Testis (tissue), 3 donors: Measurements from ENCODE around the gene GANC. TPM values are rescaled to one million over a fixed set of nuclear protein-coding genes. Genes with fewer than 3 reads are reported as not detected.

Experiments used
- DNase-seq: peaks from one replicate; pipeline ENCODE4 v3.0.0-alpha.2; 2019
- H3K27ac ChIP-seq, 2 donors: fragments of 200-600 bp; sonication (generic); one replicate each; pipeline ENCODE4 v1.5.1; 2019
- H3K27me3 ChIP-seq: fragments of 200-600 bp; sonication (generic); one replicate; pipeline ENCODE4 v1.5.1; 2019
- H3K36me3 ChIP-seq: fragments of 200-600 bp; sonication (generic); one replicate; pipeline ENCODE4 v1.5.1; 2017; ENCODE audit warnings: low read depth; ENCODE audit errors: missing control alignments
- H3K4me1 ChIP-seq: fragments of 200-600 bp; sonication (generic); one replicate; pipeline ENCODE4 v1.5.1; 2019
- H3K4me3 ChIP-seq, 2 donors: fragments of 200-600 bp; sonication (generic); one replicate each; pipeline ENCODE4 v1.5.1; 2017 to 2019
- H3K9me3 ChIP-seq: fragments of 200-600 bp; sonication (generic); one replicate; pipeline ENCODE4 v1.5.1; 2017
- CTCF ChIP-seq, 3 experiments: fragments of 450-650 bp in 2 of 3; fragments of 200-600 bp in 1 of 3; sonication (generic) in 1 of 3; IDR thresholded peaks; one replicate each; pipeline ENCODE4 v1.5.1; 2016 to 2019; ENCODE audit warnings: antibody characterized with exemption in 3 of 3, mild to moderate bottlenecking in 2 of 3, moderate library complexity in 1 of 3
- POLR2A ChIP-seq: fragments of 450-650 bp; IDR thresholded peaks from one replicate; pipeline ENCODE4 v1.6.1; 2017; ENCODE audit warnings: antibody characterized with exemption, mild to moderate bottlenecking, moderate library complexity
- WGBS, 2 donors: methylation state at CpG; one replicate each; pipeline ENCODE4 v1.1.5; 2018; 5-methylcytosine and 5-hydroxymethylcytosine counted together
- intact Hi-C: fragments of 100-400 bp; cut with DNase I; formaldehyde crosslinking; loops from one replicate; pipeline ENCODE4 v1.15.1; 2023; ENCODE audit warnings: low total_unique reads
- polyA plus RNA-seq: library from polyadenylated mRNA; stranded (reverse); fragments of 350-450 nt; fragmentation: Illumina TruSeq; extraction: RNeasy Lipid Tissue Mini Kit (QIAGEN cat#74804); gene quantifications from one replicate; pipeline ENCODE4 v1.2.3, GENCODE V29; 2014; ENCODE audit warnings: low read depth, low replicate concordance; ENCODE audit not compliant: insufficient read depth
- total RNA-seq, 2 donors: library from RNA; depleted of rRNA; stranded (reverse); fragments of >200 nt; gene quantifications; one replicate each; pipeline ENCODE4 v1.2.3, GENCODE V29; 2016

The GANC gene
- total and polyA plus RNA-seq, 3 donors from 2014 or later = 37.6 to 63.4 (median 54.8) TPM

GRCh38 chr15:42392309-42393024, 119.5 kb downstream of the GANC start:
- no peak for DNase-seq
- TF ChIP-seq POLR2A = no peak
- TF ChIP-seq CTCF (IDR thresholded peaks at IDR 0.05) = no peak
- Histone ChIP-seq H3K27ac (no peak overlapping the region), H3K9me3 (no peaks in the 10 kb centered on the region), H3K27me3 (no peaks in the 10 kb centered on the region), H3K36me3 (no peaks in the 10 kb centered on the region), H3K4me3 (no peak overlapping the region), H3K4me1 (no peaks in the 10 kb centered on the region)
- intact Hi-C loops = no loop called here
- WGBS, 2 donors = 82 to 87% methylated on average over 7 to 11 of the region's 11 CpGs

- TF ChIP-seq CTCF (IDR thresholded peaks at IDR 0.05) (no peak), POLR2A (no peak)
- intact Hi-C loops = no loop called here
- Histone ChIP-seq H3K27me3 (no peaks in the 10 kb centered on the region), H3K27ac (no peak overlapping the region), H3K4me1 (no peaks in the 10 kb centered on the region), H3K9me3 (no peaks in the 10 kb centered on the region), H3K4me3 (no peak overlapping the region), H3K36me3 (no peaks in the 10 kb centered on the region)
- DNase-seq = no peak
- WGBS, 2 donors = 89 to 90% methylated on average over 13 of the region's 13 CpGs
Observed at GRCh38 chr15:42394106-42394505, 121.1 kb downstream of the GANC start.

GRCh38 chr15:42395838-42396237, 122.8 kb downstream of the GANC start:
- H3K27me3 ChIP-seq = no peaks in the 10 kb centered on the region
- no peaks in the 10 kb centered on the region for H3K4me1 ChIP-seq
- intact Hi-C loops = no loop called here
- no peak for DNase-seq
- no peaks in the 10 kb centered on the region for H3K36me3 ChIP-seq
- H3K9me3 ChIP-seq = no peaks in the 10 kb centered on the region
- TF ChIP-seq POLR2A (no peak), CTCF (IDR thresholded peaks at IDR 0.05) (no peak)
- 75 to 86% methylated on average over 1 of the region's 1 CpG for WGBS, 2 donors
- no peak overlapping the region for H3K4me3 ChIP-seq
- no peak overlapping the region for H3K27ac ChIP-seq

GRCh38 chr15:42401544-42402454, 128.8 kb downstream of the GANC start:
- Histone ChIP-seq H3K36me3 (no peaks in the 10 kb centered on the region), H3K4me1 (no peaks in the 10 kb centered on the region), H3K9me3 (no peaks in the 10 kb centered on the region), H3K4me3 (no peak overlapping the region), H3K27ac (no peak overlapping the region), H3K27me3 (no peaks in the 10 kb centered on the region)
- DNase-seq = no peak
- 85 to 86% methylated on average over 19 to 24 of the region's 24 CpGs for WGBS, 2 donors
- intact Hi-C loops = no loop called here
- TF ChIP-seq POLR2A = no peak
- no peak for TF ChIP-seq CTCF (IDR thresholded peaks at IDR 0.05)
